Measurements from ENCODE around the gene LTC4S.

The LTC4S gene

DNA sequence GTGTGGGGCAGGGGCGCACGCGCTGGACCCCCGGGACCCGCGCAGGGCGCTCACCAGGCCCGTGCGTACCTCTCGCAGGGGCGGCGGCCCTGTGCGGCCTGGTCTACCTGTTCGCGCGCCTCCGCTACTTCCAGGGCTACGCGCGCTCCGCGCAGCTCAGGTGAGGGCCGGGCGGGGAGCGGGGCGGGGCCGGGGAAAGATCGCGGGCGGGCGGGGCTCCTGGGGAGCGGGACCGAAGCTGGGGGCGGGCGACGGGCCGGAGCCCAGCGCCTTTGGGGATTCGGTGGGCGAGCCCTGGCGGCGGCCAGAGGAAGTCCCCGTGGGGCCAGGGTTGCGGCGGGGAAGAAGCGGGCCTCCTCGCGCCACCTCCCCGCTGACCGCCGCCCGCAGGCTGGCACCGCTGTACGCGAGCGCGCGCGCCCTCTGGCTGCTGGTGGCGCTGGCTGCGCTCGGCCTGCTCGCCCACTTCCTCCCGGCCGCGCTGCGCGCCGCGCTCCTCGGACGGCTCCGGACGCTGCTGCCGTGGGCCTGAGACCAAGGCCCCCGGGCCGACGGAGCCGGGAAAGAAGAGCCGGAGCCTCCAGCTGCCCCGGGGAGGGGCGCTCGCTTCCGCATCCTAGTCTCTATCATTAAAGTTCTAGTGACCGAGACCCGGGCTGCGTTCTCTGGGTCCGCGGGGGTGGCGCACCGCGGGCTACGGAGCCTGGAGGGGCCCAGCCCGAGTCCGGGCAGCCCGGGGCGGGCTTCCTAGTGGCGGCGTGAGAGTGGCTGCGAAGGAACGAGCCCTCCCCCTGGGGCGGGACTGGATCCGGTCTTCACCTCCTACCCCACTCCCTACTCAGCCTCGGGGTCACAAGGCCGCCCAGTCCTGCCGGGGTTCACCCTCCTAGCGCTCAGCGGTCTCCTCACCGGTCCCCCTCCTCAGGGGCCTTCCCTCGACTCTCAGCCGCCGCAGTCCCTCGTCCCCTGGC, 2.4 kb downstream of the LTC4S start:
- DNase-seq (ENCODE audit: low read depth in 2 of 2) = peak in 1 of 2 donors; percentile 64

GRCh38 chr5:179796877-179797608, 3.3 kb downstream of the LTC4S start:
- DNase-seq (ENCODE audit: low read depth in 2 of 2) = no peak

GRCh38 chr5:179797741-179798140, 4.0 kb downstream of the LTC4S start:
- no peak for DNase-seq (ENCODE audit: low read depth in 2 of 2)

GRCh38 chr5:179798144-179798770, 4.5 kb downstream of the LTC4S start:
- no peak for DNase-seq (ENCODE audit: low read depth in 2 of 2)

DNA sequence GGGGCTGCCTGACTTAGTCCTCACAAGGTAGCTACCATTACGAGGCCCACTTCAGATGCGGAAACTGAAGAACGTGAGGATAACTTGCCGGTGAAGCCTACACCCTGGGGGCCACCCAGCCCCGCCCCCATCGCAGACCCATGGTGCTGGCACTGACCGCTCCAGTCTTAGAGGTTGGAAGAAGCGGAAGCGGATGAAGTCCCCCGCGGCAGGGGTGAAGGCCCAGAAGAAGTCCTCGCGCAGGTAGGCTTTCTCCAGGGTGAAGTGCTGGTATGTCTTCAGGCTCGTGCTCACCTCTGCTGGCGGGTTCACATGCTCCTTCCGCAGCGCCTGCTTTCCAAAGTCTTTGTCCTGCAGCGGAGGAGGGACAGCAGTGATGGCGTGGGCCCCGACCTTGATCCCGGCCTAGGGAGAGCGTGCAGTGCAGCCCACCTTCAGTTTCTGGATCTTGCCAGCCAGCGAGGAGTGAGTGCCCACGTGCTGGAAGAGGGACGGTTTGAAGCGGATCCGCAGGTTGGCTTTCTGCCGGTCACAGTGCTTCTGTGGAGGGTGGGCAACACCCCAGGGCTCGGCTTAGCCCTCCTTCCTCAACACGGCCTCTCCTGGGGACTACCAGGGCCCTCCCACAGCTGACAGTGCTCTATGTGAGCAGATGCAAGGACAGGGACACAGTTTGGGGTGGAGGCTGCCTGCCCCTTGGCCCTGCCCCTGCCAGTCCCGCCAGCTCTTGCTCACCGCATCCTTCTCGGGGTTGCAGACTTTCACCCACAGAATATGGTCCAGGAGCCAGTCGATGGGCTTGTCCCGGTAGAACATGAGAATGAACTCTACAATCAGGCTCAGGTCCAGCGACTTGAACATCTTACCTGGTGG, 5.2 kb downstream of the LTC4S start:
- DNase-seq (ENCODE audit: low read depth in 2 of 2) = no peak

DNA sequence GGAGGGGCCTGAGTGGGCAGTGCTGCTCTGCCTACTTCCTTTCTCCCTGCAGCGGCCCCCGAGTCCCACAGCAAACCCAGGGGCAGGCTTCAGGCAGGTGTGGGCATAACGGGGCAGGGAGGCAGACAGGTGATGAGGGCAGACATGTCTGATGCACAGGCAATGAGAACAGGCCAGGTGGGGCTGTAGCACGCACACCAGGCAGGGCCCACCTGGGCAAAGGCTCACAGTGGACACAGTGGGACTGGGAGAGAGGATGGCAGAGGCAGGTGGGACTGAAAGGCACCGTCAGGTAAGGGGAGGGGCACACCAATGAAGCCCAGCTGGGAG, 5.8 kb downstream of the LTC4S start:
- no peak for DNase-seq (ENCODE audit: low read depth in 2 of 2)

GRCh38 chr5:179800071-179800695, 6.4 kb downstream of the LTC4S start:
- DNase-seq (ENCODE audit: low read depth in 2 of 2) = no peak

DNA sequence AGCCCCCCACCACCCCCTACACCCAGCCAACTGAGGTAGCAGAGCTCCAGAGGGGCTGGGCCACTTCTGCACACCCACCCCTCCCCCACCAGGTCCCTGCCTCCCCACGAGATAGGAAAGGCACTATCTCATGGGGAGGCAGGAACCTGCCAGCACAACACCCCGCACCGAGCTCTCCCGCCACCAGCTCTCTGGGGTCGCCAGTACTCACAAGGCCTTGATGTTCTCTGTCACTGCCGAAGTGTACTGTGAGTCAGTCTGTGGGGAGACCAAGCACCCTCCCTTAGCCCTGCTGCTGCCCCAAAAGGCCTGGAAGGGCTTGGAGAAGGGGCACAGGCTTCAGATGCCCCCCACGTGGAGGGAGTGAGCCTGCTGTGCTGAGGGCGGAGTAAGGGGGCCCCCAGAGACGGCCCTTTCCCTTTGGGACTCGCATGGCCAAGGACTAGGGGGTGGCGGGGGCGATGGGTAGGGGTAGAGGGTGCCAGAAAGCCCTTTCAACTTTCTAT, 7.0 kb downstream of the LTC4S start:
- DNase-seq (ENCODE audit: low read depth in 2 of 2) = no peak

GRCh38 chr5:179801304-179802206, 7.8 kb downstream of the LTC4S start:
- DNase-seq (ENCODE audit: low read depth in 2 of 2) = peak; percentile 79 to 83

DNA sequence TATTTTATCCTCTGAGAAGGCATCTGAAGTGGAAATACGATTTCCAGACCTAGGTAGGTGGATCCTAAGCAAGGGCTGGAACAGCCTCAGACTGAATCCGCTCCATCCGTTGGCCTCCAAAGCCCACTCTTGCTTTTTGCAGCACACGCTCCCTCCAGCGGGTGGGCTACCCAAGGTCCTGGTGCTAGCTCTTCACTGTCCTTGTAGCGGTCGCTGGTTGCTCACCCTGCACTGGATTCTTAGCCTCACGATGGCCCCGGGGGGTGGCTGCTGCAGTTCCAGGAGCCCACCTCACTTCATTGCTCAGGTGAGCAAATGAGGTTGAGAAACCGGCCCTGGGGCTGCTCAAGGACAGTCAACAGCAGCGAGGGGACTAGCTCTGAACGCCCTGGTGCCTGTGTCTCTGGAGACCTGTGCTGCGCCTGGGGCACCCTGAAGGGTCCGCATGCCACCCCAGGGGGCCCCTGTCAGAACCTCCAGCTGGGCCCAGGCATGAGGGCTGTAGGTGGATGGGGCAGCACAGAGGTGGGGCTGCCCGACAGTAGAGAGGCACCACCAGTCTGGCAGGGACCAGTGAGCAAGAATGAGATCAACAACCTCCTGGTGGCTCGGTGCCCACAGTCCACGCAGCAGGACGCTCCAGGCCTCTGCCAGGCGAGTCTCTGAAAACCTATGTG, 8.6 kb downstream of the LTC4S start:
- no peak for DNase-seq (ENCODE audit: low read depth in 2 of 2)

DNA sequence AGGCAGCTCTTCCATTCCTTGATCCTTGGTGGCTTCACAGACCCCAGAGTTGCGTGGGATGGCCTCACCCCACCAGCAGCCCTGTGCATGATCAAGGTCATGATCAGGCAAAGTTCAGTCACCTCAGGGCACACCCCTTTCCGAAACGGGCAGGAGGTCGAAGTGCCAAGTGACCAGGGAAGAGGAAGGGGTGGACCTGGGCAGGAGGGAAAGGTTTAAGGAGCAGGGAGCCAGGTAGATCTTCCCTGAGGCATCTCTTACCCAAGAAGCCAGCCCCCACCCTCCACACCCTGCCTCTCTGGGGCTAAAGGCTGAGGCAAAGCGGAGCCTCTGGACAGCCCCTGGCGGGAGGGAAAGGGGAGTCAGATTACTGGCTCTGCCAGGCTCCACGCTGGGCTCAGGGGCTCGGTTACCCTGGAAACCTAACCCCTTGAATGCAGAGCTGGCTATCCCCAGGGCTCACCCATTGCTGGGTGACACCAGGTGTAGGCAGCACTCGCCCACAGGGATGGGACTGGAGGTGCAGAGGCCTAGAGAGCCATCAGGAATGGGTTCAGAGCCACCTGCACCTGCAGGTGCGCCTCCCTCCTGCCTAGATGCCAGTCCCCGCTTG, 9.3 kb downstream of the LTC4S start:
- DNase-seq (ENCODE audit: low read depth in 2 of 2) = no peak

- DNase-seq (ENCODE audit: low read depth in 2 of 2) = no peak
Measured at GRCh38 chr5:179803651-179804554, 10.1 kb downstream of the LTC4S start.

- no peak for DNase-seq (ENCODE audit: low read depth in 2 of 2)
Measured at GRCh38 chr5:179804555-179804947, 10.8 kb downstream of the LTC4S start.

DNA sequence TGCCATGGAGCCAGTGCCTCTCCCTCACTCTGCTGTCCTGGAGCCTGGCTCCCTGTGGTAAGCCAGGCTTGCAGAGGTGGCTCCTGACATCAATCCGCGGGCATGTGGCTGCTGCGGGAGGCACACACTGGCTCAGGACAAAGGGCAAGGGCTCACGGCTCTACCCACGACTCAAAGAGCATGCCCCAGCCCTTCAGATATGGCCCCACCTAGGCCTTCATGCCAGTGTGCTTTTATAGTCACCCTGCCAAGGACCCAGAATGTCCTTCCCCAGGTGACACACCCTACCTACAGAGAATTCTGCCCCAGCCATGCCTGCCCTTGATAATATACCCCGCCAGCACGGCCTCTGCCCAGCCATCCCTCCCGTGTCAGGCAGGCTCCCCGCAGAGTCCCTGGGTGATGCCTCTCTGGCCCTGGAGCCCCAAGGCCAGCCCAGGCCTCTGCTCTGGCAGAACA, 11.3 kb downstream of the LTC4S start:
- no peak for DNase-seq (ENCODE audit: low read depth in 2 of 2)

DNA sequence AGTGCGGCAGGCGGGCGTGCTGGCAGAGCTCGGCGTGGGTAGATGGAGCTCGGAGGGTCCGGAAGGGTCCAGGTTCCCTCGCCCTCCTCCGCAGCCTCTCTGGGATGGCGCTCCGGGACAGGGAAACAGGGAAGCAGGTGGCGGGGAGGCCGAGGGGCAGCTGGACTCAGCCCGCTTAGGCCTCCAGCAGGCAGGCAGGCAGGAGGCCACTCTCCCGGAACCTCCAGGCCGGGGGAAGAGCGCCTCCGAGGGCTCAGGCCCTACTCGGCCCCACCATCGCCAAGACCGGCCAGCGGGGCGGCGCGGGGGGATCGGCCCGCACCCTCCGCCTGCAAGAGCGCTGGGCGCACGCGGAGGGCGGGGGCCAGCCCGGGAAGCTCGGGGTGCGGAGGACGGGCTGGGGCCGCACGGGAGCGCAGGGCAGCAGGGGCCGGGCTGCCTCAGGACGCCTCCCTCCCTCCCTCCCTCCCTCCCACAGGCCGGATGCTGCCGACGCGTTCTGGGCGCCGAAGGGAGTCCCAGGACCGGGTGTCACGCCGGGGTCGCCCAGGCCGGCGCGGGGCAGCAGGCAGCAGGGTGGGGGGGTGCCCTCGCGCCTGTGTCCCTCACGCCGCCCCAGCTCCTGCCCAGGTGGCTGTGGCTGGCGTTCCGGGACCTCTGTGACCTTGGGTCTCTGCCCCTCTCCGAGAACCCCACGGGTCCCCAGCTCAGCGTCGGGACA, 11.9 kb downstream of the LTC4S start:
- DNase-seq (ENCODE audit: low read depth in 2 of 2) = no peak

GRCh38 chr5:179806250-179807048, 12.7 kb downstream of the LTC4S start, which contains the start of gene MGAT4B:
TSS of gene MGAT4B (minus strand) at chr5:179806866. CDS start at chr5:179806583, 283 bp downstream.
- DNase-seq (ENCODE audit: low read depth in 2 of 2) = no peak
